Pons (tissue), 1 donor: ENCODE results near the gene TMTC2.
A peak's percentile ranks its signal among the peaks of the same experiment; 100 is the strongest.
"Not testable (repeated sequence)": the region's sequence is repeated elsewhere in the genome, so short reads cannot be mapped to it uniquely, and the experiment has no call there.

ENCODE experiments used
- DNase-seq: peaks from one replicate; pipeline ENCODE4 v3.0.0-alpha.2; 2016; ENCODE audit warnings: low spot score

Gene TMTC2

GRCh38 chr12:83082690-83083276 is 396.1 kb downstream of the TMTC2 start:
- no peak for DNase-seq

DNA sequence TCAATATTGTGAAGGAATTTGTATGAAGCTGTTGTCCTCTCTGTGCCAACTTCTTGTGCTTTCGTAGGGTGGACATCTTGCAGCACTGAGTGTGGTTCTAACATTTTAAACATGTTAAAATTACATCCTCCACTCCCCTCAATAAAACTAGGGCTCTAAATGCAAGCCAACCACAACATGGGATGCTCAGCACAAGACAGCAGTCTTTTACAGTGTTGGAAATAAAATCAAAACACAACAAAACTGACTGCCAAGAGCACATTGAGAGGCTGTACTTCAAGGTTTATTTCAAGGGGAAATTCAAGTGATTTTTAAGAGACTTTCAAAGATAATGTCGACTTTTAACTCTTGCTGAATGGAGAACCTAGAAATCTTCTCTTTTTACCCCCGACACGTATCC is 396.9 kb downstream of the TMTC2 start:
- no peak for DNase-seq

DNA sequence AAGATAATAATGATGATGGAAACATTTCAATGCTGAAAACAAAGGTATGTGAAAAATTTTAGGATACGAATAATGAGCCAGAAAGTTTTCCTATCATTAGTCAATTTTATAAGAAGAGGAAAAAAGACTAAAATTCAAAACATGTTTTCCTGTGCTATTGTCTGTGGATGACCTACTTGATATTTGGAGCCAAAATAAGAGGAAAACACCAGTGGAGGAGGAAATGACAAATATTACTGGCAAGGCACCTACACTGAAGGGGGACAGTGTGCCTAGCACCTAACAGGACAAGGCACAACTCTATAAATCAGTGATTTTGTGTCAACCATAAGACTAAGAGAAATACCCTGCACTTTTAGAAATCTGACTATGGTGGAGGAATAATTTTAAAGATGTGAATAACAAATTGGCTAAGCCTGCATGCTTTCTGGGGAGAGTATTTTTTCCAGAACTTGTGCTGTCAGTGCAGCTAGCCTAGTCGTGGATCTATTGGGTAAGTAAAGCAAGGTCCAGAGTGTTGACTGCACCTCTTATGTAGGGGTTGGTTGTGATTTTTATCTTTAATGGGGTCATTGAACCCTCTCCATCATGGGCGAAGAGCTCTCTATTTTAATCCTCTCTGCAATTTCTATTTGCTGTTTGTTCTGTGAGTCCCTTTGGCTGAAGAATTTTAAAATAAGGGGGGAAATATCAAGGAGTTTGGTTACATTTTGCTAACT is 398.0 kb downstream of the TMTC2 start:
- DNase-seq, result no peak

GRCh38 chr12:83086023-83086422 is 399.3 kb downstream of the TMTC2 start:
- DNase-seq, result no peak

GRCh38 chr12:83089575-83089974 is 402.9 kb downstream of the TMTC2 start:
- DNase-seq, result no peak

DNA sequence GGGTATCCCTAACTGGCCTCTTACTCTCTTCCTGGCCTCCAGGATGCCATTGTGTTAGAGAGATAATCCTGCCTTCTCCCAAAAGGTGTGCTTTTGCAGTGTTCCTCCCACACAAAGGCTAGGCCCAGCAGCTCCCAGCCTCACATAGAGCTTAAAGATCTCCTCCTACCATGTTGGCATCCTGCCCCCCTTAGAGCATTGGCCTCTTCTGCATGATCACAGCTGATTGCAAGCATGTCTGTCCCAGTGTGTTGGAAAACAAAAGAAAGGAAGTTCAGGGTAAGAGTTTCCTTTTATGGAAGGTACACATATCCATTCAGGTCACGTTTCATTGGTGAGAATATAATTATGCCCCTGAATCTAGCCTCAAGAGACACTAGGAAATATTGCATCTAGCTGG is 405.4 kb downstream of the TMTC2 start:
- peak; percentile 46 for DNase-seq

GRCh38 chr12:83092606-83093005 is 405.9 kb downstream of the TMTC2 start:
- DNase-seq, result no peak

GRCh38 chr12:83093426-83093825 is 406.7 kb downstream of the TMTC2 start:
- DNase-seq, result no peak

GRCh38 chr12:83097643-83098342 is 411.1 kb downstream of the TMTC2 start:
- DNase-seq, result peak; percentile 76

- DNase-seq, result no peak
Observed at GRCh38 chr12:83099436-83099835, 412.7 kb downstream of the TMTC2 start.

GRCh38 chr12:83102499-83102898 is 415.8 kb downstream of the TMTC2 start:
- DNase-seq, result no peak

DNA sequence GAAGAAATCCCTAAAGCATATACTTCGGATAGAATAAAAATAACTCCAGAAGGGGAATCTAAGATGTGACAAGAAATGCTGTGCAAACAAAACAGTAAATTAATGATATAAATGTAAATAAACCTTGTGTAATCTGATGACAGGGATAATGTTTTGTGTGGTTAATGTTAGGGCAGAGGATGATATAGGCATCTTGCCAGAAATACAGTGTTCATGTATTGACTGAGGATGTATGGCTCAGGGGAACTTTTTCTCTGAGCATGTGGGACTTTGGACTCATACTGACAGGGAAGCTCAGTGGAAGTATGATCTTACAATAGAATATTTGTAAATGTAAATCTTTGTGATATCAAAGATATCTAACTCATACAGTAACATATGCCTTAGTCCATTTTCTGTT is 420.2 kb downstream of the TMTC2 start:
- no peak for DNase-seq

DNA sequence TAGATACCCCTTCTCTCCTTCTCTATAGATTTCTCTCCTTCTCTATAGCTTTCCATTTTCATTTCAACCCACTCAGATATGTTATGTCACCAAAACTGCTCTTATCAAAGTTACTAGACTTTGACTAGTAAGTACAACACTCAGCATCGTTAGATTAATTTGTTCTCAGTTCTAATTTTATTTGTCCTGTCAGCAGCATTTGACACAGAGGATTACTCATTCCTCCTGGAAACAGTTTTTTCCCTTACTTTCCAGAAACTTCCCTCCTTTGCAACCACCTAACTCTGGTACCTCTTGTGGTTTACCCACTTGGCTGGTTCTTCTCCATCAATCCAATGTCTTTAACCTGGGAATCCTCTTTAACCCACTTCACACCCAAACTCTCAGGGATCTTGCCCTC is 423.7 kb downstream of the TMTC2 start:
- no peak for DNase-seq

DNA sequence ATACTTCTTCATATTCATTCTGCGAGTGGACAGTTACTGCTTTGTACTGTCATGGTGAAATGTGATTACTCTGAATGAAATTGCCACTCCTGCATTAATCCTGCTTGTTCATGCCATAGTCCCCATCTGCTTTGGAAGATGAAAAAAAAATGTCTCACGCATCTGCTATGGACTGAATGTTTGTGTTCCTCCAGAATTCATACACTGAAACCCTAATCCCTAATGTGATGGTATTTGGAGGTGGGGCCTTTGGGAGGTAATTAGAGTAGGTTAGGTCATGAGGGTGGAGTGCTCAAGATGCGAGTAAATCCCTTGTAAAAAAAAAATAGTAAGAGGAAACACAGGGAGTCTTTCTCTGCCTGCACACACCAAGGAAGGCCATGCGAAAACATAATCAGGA is 427.2 kb downstream of the TMTC2 start:
- DNase-seq, result no peak

DNA sequence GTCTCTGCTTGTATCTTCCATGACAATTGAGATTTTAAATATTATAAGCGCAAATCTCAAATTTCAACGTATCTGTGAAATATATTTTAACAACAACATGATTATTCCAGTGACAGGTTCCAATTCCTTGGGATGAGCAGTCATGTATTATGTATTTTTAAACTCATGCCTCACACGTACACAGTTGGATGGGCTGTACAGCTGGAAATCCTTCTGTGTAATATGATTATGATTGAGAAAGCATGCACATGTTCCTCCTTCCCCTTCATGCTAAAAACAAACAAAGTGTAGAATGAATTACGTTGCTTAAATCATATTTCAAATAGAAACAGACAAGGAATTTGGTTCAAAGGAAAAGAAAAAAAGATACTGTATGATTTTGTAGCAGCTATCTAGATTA is 428.3 kb downstream of the TMTC2 start:
- DNase-seq, result no peak

- DNase-seq, result not testable (repeated sequence)
Observed at GRCh38 chr12:83117926-83118325, 431.2 kb downstream of the TMTC2 start.

DNA sequence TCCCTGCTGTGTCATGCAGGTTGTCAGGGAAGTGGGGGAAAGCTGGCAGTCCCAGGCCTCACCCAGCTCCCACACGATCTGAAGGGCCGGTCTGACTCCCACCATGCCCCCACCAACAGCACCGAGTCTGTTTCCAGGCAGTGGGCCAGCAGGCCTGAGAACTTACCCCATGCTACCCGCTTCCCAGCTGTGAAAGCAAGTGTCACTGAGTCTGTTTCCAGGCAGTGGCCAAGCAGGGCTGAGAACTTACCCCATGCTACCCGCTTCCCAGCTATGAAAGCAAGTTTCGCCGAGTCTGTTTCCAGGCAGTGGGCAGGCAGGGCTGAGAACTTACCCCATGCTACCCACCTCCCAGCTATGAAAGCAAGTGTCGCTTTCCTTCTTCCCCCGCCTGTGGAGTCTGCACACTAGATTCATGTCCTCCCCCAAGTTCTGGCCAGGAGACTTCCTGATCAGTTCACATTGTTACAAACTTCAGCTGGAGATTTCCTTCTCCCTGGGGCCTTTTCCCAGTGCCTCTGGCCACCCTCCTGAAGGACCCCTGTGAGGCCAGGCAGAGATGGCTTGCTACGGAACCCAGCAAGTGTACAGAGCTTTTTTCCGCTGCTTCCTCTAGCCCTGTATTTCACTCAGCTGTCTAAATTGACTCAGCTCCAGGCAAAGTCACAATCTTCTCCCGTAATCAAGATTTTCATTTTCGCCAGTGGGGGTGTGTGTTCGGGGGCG is 435.4 kb downstream of the TMTC2 start:
- peak; percentile 30 for DNase-seq

- DNase-seq, result no peak
Observed at GRCh38 chr12:83122623-83122934, 435.9 kb downstream of the TMTC2 start.

DNA sequence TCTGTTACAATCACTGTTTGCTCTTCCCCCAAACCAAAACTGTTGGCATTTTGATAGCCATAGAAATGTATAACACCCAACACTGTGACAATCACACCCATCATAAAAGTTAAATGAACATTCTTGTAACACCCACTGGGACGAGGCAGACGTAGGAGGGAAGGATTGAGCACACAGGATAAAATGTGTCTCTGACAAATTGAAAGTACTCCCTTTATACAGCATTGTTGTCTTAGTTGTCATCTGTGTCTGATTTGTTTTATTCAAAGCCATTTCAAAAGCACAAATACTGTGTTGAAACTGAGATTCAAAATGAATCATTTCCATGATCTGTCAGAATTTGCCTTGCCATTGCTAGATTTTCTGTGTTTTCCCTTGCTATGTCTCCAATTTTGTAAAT is 436.3 kb downstream of the TMTC2 start:
- DNase-seq, result no peak

DNA sequence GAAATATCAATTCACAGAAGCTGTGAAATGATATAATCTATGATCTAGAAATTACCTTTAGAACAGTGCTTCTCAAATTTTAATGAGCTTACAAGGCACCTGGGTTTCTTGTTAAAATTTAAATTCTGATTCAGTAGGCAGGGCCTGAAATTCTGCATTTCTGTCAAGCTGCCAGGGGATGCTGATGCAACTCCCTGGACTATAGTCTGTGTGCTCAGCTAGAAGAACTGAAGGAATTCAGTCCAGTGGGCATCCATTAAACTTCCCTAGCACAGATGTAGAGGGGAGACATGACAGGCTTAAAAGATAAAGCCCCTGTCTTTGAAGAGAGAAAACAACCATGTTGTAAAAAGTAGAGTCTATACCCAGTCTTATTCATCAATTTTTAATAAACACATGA is 441.8 kb downstream of the TMTC2 start:
- no peak for DNase-seq

DNA sequence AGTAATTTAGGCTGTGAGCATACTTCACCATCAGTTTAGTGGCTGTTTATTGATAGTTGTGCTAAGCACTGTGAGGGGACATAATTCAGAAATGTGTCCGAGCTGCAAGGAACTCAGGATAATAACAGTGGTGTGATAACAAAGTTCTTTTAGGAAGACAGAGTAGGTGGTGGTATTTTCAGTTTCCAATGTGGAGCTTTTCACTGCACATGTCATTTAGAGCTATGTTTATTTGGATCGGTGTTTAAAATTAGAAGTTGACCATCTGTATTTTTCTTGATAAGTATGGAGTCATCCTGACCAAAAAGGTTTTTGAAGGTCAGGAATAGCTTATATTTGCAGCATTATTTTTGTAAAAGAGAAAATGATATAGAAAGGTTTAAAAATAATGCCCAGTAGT is 443.5 kb downstream of the TMTC2 start:
- no peak for DNase-seq

DNA sequence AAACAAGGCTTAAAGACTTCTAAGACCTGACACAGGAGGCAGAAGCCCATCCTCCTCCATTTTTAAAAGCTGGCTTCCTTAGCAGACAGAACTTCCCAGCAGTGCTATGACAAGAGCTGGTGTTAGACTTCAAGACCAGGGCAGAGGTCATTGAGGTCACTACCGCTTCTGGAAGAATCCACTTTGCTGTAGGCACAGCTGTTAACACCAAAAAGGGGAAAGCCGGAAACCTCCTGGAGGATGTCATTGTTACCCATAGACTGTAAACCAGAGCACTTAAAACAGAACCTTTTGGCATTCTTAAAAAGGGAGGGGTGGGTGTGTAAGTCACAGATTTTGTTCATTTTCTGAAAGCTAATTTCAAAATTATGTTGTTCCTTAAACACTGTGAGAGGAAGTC is 445.7 kb downstream of the TMTC2 start:
- DNase-seq, result no peak

DNA sequence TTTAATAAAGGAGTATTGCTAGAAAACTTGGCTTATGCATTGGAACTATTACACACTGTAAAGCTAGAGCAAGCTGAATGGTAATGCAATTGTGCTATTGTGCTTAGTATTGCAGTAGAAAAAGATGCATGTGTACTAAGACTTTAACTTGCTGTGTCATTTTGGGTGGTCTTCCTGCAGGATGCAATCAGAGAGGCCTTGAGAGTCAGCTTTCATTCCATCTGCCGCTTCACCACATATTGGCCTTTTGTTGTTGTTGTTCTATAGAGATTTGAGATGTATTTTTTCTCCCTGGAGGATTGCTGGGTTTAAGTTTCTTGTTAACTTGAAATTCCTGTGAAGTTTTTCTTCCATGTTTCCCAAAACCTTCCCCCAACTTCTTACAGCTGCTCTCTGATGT is 449.7 kb downstream of the TMTC2 start:
- DNase-seq, result no peak
